DMS53 (cell line): ENCODE results near the gene DTNB.
"Not testable (repeated sequence)": the region's sequence is repeated elsewhere in the genome, so short reads cannot be mapped to it uniquely, and the experiment has no call there.

Source experiments
- DNase-seq: peaks from one replicate; lab custom pipeline; 2025; lab: John Stamatoyannopoulos, UW

The DTNB gene

DNA sequence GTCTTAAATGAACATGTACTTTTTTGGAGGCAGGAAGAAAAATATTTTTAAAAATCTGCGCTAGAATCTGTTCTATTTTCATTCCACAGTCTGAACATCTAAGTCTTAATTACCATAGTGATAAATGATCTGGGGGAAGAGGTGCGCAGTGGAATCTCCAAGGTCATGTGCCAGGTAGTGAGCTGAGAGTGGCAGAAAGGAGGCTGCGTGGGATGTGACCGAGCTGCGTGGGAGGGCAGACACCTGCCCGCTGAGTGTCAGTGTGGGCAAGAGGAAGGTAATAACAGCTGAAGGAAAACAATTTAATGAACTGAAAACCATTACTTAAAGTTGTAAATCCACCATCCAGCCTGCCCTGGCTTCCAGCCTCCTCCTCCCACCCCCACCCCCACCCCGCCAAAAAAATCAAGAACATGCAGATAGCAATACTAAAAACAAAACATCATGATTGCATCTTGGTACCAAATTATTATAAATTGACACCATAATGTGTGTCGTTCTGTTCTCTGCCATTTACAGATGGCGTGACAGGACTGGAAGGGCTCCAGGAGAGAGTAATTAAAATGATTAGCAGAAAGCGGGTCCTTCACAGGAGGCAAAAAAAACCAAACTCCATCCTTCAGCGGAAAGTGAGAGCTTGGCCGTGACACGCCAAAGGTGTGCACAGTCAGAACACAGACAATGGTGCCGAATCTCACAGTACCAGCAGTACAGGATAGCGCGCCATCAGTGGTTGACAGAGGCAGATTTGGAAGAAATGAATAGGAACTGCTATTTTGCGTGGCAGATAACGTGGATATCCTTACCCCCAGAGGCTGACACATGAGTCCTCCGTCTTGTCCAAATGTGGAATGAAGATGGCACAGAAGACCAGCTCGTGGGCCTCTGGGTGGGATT lies 11.4 kb upstream of the DTNB start:
- peak; percentile 18 for DNase-seq

DNA sequence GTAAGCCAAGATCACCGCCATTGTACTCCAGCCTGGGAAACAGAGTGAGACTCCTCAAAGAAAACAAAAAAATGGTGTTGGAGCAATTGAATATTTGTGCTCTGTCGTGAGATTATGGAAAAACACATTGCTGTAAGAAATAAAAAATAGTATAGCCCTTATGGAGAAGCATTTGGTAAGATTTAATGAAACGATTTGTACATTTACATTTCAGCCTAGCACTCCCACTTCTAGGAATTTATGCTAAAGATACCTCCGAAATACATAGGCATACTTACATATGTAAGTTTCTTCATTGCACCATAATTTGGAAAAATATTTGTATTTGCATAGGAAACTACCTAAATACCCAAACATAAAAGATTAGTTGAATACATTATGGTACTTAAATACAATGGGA lies 8.7 kb upstream of the DTNB start:
- DNase-seq = no peak

DNA sequence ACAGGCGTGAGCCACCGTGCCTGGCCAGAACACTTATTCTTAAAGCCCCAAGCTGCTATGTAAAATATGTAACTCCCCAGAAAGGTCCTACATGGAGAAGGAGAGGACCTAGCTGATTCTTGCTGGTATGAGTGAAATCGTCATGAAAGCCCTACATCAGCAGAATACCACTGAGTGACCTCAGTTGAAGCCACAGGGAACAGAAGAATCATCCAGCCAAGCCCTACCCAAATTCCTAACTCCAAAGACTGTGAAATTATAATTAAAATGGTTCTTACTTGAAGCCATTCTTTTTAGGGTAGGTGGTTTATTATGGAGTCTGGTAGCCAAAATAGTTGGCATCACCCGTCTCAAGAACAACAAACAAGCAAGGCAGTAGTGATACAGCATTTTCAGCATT lies 4.5 kb upstream of the DTNB start:
- no peak for DNase-seq

DNA sequence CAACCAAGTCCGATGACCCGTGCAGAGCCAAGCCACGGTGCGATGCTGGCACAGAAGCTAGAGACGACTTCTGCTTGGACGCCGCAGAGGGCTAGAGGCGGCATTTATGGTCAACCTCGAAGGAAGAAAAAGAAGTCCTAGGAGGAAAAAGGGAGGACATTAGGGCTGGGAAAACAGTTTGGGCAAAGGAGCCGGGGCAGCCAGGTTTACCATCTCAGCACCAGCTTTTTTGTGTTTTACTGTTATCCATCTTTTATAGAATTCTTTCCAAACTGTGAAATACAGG lies 643 bp upstream of the DTNB start:
- no peak for DNase-seq

DNA sequence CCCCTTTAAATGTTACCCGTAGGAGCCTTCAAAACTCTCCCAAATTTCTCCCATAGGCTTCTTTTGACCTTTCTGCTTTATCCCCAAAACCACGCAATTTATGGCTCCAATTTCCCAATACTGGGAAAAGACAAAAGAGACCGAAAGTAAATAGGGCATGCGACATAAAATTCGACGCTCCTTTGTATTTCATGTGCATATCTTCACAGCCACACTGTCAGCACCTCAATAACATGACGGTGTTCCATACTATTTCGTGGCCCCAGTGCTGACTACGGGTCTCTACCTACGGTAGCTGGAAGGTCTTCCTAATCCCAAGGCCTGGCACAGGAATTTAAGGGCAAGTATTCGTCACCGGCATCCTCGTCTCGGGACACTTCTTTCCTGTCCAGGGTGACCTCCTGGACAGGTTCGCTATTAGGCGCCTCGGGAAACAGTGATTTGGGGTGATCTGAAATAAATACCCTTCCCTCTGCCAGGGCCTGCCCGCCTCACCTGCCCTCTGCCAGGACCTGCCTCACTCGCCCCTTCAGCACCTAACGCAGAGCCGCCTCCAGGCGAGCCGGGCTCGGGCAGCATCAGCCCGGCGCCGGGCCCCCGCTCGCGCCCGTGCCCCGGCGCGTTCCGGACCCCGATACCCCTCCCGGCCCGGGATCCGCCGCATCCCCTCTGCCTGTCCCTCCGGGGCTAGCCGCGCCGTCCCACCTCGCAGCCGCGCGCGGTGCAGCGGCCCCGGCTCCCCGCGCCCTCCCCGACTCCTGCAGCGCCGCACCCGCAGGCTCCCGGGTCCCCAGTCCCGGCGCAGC lies 680 bp downstream of the DTNB start:
- peak; percentile 77 for DNase-seq

DNA sequence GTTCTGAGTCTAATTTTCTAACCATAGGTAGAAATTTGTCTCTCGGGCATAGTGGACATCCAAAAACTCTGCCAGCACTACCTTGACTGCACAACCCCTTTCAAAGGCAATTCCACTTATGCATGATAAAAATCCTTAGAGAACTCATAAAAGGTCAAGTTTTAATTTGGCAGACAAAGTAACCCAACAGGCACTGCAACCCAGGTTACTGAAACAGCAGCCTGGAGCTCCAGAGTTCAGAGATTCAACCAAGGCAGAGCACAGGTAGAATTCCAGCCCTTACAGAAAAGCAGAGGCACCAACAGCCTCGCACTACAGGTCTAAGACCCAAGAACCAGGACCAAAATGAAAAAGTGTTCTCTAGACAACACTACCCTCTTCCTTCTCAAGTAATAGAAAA lies 1.8 kb downstream of the DTNB start:
- DNase-seq = no peak

DNA sequence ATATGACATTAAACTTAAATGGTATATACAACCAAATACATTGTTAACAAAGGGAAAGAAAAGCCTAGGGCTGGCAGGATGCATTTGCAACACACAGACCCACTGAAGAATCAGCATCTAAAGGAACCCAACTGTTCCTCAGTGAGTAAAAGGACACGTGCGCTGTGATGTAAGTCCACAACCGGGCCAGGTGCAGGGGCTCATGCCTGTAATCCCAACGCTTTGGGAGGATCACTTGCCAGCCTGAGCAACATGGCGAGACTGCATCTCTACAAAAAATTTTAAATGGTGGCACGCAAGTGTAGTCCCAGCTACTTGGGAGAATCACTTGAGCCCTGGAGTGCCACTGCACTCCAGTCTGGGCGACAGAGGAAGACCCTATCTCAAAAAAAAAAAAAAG lies 3.9 kb downstream of the DTNB start:
- no peak for DNase-seq

DNA sequence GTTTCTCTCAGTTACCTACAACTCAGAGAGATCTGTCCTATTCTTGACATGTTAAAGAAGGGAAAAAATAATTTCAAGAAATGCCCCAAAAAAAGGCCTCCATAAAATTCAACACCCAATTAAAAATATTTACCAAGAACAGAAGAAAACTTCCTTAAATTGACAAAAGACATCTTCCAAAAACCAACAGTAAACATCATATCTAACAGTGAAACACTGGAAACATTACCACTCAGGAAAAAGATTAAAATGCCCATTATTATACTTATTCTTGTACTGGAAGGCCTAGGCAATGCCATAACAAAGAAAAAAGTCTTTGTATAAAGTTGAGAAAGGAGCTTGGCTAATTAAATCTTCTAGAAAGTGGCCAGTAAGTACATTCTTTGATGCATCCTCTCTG lies 7.2 kb downstream of the DTNB start:
- no peak for DNase-seq

DNA sequence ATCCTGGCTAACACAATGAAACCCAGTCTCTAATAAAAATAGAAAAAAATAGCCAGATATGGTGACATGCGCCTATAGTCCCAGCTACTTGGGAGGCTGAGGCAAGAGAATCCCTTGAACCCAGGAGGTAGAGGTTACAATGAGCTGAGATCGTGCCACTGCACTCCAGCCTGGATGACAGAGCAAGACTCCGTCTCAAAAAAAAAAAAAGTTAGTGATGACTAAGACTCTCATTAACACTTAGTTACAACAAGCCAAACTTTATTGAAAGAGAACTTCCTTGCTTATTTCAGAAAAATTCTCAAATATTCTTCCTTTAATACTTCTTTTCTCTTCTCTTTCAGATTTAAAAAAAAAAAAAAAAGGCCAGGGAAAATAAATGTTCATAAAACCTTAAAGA lies 7.9 kb downstream of the DTNB start:
- DNase-seq = not testable (repeated sequence)

DNA sequence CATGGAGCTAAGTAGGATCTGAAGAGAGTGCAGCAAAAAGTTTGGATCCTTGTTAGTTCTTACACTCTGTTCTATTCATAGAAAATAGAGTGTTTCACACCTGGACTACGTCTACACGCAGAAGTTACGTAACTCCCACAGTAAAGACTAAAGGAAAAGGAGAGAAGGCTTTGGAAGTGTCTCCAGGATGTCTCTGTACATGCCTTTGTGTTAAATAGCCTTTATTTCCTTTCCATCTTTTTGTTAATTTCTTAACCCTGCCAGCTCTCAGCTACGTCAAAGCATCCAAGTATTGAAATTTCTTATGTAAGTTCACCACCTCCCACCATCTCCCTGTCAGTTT lies 8.4 kb downstream of the DTNB start:
- no peak for DNase-seq

DNA sequence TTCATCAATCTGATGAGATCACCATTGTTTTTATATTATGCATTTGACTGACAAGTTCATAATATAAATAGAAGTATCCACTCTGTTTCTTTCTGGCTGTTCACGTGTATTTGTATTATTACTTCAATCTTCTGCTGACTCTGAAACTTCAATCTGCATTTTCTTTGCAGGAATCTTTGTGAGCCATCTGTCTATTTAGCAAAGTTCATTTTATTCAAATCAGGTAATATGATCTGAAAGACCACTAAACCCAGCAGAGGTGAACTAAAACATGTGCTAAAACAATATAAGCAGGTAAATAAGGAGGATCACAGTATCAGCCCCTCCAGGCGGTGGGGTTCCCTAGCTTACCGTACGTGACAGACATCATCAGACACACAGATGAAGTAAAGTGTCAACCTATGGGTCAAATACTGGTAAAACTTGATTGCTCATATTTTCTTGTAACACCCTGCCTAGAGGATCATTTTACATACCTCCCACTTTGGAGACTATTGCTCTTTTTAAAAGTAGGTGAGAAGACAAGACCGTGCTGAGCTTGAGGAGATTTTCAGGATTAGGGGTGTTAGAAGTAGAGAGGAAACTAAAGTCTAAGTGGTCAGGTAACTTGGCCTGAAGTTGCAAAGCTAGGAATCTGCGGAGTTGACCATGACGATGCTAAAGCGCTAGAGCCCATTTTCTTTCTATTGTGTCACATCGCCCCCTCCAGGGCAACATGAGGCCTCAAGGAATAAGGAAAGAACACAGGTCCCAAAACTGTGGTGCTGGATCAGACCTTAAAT lies 9.0 kb downstream of the DTNB start:
- peak; percentile 63 for DNase-seq

DNA sequence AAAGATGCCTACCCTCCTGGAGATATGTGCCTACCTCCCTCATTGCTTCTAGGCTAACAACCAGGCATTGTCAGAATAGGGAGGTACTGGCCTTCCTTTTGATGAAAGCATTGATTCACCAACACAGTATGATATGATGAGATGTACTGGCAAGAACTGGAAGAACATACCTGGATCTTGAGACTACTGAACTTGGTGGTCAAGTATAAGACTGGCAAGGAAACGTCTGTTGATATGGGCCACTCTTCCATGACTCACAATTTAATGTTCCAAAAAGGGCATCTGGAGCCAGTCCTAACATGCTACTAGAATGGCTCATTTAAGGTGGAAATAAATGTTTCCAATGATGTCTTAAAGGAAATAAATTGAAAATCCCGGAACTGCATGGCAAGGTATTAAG lies 18.1 kb downstream of the DTNB start:
- no peak for DNase-seq

DNA sequence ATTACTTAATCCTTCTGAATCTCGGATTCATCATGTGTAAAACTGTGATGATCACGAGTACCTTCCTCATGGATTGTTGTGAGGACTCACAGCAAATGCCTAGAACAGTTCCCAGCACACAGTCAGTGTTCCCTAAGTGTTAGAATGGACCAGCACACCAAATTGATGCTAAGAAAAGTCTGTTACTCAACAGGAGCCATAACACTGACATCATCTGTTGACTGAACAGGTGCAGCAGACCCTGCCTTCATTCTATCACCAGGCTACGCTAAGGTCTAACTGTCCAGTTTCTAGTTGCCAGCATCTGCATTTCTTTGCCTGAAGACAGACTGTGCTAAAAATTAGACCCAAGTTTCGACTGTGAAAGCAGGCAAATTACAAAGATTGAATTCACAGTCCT lies 18.6 kb downstream of the DTNB start:
- no peak for DNase-seq

DNA sequence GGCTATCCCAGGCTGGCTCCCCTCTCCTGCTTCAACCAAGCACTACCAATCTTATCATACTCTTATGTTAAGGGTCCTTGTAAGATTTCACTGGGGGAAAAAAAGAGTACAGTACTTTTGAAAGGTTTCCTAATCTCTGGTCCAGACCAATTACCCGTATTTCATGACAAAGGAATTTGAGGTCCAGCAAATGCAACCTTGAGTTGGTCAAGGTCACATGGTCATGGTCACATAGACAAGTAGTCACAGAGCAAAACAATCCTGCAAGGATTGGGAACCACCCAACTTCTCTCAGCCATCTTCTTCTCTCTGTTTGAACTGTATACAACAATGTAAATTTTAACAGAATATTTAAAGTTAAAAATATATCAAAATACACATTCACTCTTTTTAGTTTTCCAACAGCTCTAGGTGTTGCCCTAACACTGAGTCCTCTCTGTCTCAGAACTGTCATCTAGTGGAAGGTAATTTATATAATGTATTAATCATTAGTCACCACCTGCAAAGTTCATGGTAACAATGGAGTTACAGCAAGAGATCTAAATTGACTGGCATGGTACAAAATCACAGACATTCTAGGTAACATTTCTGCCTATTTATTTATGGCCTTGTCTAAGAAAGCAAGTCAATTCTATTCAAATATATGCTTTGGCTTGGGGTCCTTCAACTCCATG lies 21.5 kb downstream of the DTNB start:
- DNase-seq = no peak

DNA sequence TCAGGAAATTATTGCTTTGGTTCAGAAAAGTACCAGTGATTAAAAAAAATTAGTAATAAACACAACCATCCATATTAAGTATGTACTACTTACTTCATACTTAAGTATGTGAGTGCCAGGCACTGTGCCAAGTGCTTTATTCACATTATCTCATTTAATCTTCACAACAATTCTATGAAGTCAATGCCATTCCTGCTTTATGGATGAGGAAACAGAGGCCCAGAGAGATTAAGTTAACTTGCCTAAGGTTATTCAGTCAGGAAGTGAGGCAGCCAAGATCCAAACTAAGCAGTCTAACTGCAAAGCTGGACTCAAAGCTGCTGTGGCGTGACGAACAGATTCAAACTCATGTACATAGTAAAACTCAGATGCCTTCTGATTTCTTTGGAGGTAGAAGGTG lies 22.3 kb downstream of the DTNB start:
- no peak for DNase-seq

DNA sequence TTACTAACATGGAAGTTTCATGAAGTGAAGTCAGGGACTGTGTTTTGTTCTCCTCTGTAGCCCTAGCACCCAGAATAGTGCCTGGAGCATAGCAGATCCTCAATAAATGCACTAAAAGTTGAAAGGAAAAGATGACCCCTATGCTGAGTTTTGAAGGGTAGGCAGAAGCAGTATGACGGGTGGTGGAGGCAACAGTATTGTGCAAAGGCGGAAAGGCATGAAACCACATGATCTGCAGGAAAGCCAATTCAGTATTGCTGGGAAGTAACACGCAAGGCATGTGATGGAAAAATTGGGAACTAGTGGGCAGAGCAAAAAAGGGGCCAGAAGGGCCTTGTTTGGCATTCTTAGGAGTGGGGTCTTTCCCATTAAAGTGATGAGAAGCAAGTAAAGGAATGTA lies 23.1 kb downstream of the DTNB start:
- no peak for DNase-seq

DNA sequence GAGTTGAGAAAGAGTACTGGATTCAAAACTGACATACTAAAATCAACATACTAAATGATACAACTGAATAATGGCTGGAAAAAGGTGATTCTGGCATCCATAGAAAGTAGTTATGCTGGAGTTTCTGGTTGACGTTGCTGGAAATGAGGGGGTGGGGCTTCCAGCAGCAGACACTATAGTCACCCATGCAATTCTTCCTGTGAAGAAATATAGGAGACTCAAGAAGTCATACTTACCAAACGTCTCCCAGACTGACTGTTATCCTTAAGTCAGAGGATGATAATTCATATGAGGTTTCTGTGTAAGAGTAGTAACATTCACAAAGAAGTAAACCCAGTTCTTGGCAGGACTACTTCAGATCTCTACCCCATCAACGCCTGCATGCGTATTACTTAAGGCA lies 23.6 kb downstream of the DTNB start:
- DNase-seq = no peak

DNA sequence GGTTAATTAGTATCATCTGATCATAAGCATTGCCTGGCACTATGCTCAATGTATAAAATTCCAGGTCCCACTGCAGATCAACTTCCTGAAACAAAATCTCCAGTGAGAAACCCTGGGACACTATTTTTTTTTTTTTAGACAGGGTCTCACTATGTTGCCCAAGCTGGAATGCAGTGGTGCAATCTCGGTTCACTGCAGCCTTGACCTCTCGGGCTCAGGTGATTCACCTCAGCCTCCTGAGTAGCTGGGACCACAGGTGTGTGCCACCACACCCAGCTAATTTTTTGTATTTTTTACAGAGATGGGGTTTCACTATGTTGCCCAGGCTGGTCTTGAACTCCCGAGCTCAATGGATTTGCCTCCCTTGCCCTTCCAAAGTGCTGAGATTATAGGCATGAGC lies 31.1 kb downstream of the DTNB start:
- no peak for DNase-seq

DNA sequence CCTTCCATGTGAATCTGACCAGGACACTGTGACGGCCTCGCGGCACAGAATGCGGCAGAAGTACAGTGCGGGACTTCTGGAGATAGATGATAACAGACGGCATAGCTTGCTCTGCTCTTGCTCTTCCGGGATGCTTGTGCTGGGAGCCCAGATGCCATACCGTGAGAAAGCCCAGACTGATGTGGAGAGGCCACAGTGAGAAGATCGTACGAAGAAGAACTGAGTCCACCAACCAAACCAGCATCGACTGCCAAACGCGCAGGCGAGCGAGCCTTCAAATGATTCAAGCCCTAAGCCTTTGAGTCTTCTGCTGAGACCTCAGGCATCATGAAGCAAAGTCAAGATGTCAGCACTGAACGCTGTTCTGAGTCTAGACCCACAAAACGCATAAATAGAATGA lies 33.7 kb downstream of the DTNB start:
- no peak for DNase-seq

DNA sequence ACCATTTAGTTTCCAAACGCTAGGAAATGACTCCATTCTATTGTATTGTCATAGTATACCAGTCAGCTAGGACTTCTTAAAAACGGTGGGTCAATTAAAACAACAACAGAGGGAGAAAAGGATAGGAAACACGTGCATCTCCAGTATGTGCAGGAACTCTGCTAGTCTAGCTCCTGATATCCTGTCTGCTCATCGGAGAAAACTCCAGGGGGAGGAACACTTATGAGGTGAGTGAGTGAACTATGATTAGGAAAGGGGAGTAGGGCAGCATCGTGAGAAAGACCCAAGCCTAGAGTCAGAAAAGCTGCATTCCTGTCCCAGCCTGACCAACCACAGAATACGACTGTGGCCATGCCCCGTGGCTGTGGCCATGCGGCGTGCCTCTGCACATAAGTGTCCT lies 34.2 kb downstream of the DTNB start:
- no peak for DNase-seq

DNA sequence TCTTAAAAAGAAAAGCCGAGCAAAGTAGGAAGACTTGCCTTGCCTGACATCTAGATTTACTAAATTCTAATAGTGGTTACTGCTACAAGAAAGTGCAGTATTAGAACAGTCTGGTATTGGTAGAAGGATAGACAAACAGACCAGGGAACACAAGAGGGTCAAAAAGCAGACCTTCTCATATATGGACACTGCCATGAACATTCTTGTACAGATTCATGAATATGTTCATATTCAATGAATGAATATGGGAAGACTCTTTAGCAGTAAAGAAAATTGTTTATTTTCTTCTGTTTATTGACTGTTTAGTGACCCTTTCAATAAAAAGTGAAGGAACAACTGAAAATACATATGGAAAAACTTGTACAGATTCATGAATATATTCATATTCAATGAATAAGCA lies 37.6 kb downstream of the DTNB start:
- no peak for DNase-seq

DNA sequence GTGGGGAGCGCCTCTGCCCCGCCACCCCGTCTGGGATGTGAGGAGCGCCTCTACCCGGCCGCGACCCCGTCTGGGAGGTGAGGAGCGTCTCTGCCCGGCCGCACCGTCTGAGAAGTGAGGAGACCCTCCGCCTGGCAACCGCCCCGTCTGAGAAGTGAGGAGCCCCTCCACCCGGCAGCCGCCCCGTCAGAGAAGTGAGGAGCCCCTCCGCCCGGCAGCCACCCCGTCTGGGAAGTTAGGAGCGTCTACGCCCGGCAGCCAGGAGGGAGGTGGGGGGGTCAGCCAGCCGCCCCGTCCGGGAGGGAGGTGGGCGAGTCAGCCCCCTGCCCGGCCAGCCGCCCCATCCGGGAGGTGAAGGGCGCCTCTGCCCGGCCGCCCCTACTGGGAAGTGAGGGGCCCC lies 39.6 kb downstream of the DTNB start:
- not testable (repeated sequence) for DNase-seq
